A549 (cell line): Measurements from ENCODE around the gene SORCS3. TPM values are rescaled to one million over a fixed set of nuclear protein-coding genes. Genes with fewer than 3 reads are reported as not detected.

Experiments used
- ATAC-seq, 2 experiments: fragments of 200-7000 bp in 1 of 2; fragments of >200 bp in 1 of 2; cut with Nextera tagmentation in 1 of 2; cut with Tn5 transposase in 1 of 2; 3 replicates each; pipeline versions ENCODE4 v1.8.0 to v1.9.1; 2018 to 2020; ENCODE audit warnings: mild to moderate bottlenecking in 1 of 2, moderate library complexity in 1 of 2
- CTCF ChIA-PET: fragments of 300-600 bp; sonication (Branson Sonifier 250); formaldehyde crosslinking; extraction: SDS; loops from one replicate; lab custom pipeline; 2021; ENCODE audit warnings: antibody characterized with exemption, inconsistent platforms; lab: Yijun Ruan, JAX
- POLR2A ChIA-PET: fragments of 350-600 bp; formaldehyde crosslinking; extraction: SDS; loops from one replicate; lab custom pipeline; 2021; ENCODE audit warnings: antibody characterized with exemption, inconsistent platforms; lab: Yijun Ruan, JAX
- DNase-seq, 2 experiments: peaks; one replicate each; pipeline versions ENCODE4 v3.0.0 to v3.0.0-alpha.2; 2011 to 2016; ENCODE audit warnings: low read depth in 1 of 2, low spot score in 1 of 2
- FAIRE-seq: peaks from 2 replicates; lab custom pipeline; 2011; peaks lifted over from hg19 to GRCh38; lab: Jason Lieb, UNC
- H3K27ac ChIP-seq, 2 experiments: fragments of >200 bp; sonication (Bioruptor Twin); formaldehyde crosslinking; 3 replicates each; pipeline ENCODE4 v1.5.1; 2016 to 2017
- H3K4me1 ChIP-seq: fragments of >200 bp; sonication (Bioruptor Twin); formaldehyde crosslinking; 3 replicates; pipeline ENCODE4 v1.6.1; 2016
- H3K4me2 ChIP-seq: fragments of >200 bp; sonication (Bioruptor Twin); formaldehyde crosslinking; 3 replicates; pipeline ENCODE4 v1.6.1; 2016
- H3K4me3 ChIP-seq: fragments of >200 bp; sonication (Bioruptor Twin); formaldehyde crosslinking; 3 replicates; pipeline ENCODE4 v1.5.1; 2016
- H3K9me3 ChIP-seq: fragments of >200 bp; sonication (Bioruptor Twin); formaldehyde crosslinking; 3 replicates; pipeline ENCODE4 v1.6.1; 2016
- BHLHE40 ChIP-seq: IDR thresholded peaks from 2 replicates; pipeline ENCODE4 v1.6.1; 2012; ENCODE audit warnings: low read depth, low read length, inconsistent platforms
- CEBPB ChIP-seq, 2 experiments: fragments of >200 bp in 1 of 2; sonication (Bioruptor Twin) in 1 of 2; formaldehyde crosslinking in 1 of 2; IDR thresholded peaks; 2 replicates each; pipeline ENCODE4 v1.6.1; 2012 to 2016
- CHD2 ChIP-seq: fragments of 150-350 bp; IDR thresholded peaks from 2 replicates; pipeline ENCODE4 v1.6.1; 2014; ENCODE audit warnings: low read length; ENCODE audit not compliant: partially characterized antibody
- CHD4 ChIP-seq: fragments of 200-600 bp; sonication (generic); IDR thresholded peaks from 2 replicates; pipeline ENCODE4 v1.6.1; 2016; ENCODE audit warnings: antibody characterized with exemption, mild to moderate bottlenecking, borderline replicate concordance
- FOXS1 ChIP-seq: fragments of 250-450 bp; sonication (Bioruptor Pico); IDR thresholded peaks from 2 replicates; pipeline ENCODE4 v1.5.0; 2020; ENCODE audit warnings: mild to moderate bottlenecking, moderate library complexity
- HDAC2 ChIP-seq: fragments of 200-600 bp; sonication (generic); IDR thresholded peaks from 2 replicates; pipeline ENCODE4 v1.6.1; 2016
- HOXB13 ChIP-seq: fragments of 250-450 bp; sonication (Bioruptor Pico); IDR thresholded peaks from 2 replicates; pipeline ENCODE4 v1.5.0; 2020; ENCODE audit warnings: low read depth, mild to moderate bottlenecking, moderate library complexity
- HOXB5 ChIP-seq: fragments of 250-450 bp; sonication (Bioruptor Pico); IDR thresholded peaks from 2 replicates; pipeline ENCODE4 v1.5.0; 2020; ENCODE audit warnings: mild to moderate bottlenecking, moderate library complexity
- JUN ChIP-seq, 2 experiments: fragments of >200 bp; sonication (Bioruptor Twin); formaldehyde crosslinking; IDR thresholded peaks; 2 replicates in 1 of 2; 3 replicates in 1 of 2; pipeline ENCODE4 v1.6.1; 2016 to 2017
- KDM5A ChIP-seq: fragments of 200-600 bp; sonication (generic); IDR thresholded peaks from 2 replicates; pipeline ENCODE4 v1.6.1; 2016; ENCODE audit warnings: antibody characterized with exemption, mild to moderate bottlenecking
- MAFK ChIP-seq: fragments of 450-650 bp; IDR thresholded peaks from 2 replicates; pipeline ENCODE4 v1.6.1; 2014; ENCODE audit not compliant: partially characterized antibody
- NFE2L2 ChIP-seq: fragments of 150-350 bp; conservative IDR thresholded peaks from 2 replicates; pipeline ENCODE4 v1.6.1; 2014; ENCODE audit warnings: low read length
- NR3C1 ChIP-seq: fragments of >200 bp; sonication (Bioruptor Twin); formaldehyde crosslinking; IDR thresholded peaks from 3 replicates; pipeline ENCODE4 v1.6.1; 2017
- POLR2A ChIP-seq: IDR thresholded peaks from 2 replicates; pipeline ENCODE4 v1.6.1; 2012; ENCODE audit warnings: mild to moderate bottlenecking, low read length
- RARB ChIP-seq: fragments of 250-450 bp; sonication (Bioruptor Pico); IDR thresholded peaks from 2 replicates; pipeline ENCODE4 v1.8.0; 2021; ENCODE audit warnings: mild to moderate bottlenecking, moderate library complexity
- SMC3 ChIP-seq: fragments of >200 bp; sonication (Bioruptor Twin); formaldehyde crosslinking; IDR thresholded peaks from 3 replicates; pipeline ENCODE4 v1.6.1; 2018; ENCODE audit warnings: inconsistent platforms
- SREBF2 ChIP-seq: fragments of 450-650 bp; IDR thresholded peaks from 2 replicates; pipeline ENCODE4 v1.6.1; 2014; ENCODE audit warnings: mild to moderate bottlenecking, moderate library complexity
- TFCP2L1 ChIP-seq: fragments of 250-450 bp; sonication (Bioruptor Pico); IDR thresholded peaks from 2 replicates; pipeline ENCODE4 v1.5.0; 2021; ENCODE audit warnings: mild to moderate bottlenecking
- ZC3H11A ChIP-seq: fragments of 450-650 bp; IDR thresholded peaks from 2 replicates; pipeline ENCODE4 v1.6.1; 2014; ENCODE audit warnings: antibody characterized with exemption, mild to moderate bottlenecking
- ZFP36 ChIP-seq: fragments of 450-650 bp; IDR thresholded peaks from 2 replicates; pipeline ENCODE4 v1.6.1; 2014; ENCODE audit warnings: borderline replicate concordance; ENCODE audit not compliant: partially characterized antibody
- WGBS: methylation state at CpG from one replicate; pipeline ENCODE4 v1.1.6; 2017; ENCODE audit errors: missing lambda C conversion rate; 5-methylcytosine and 5-hydroxymethylcytosine counted together
- polyA plus RNA-seq, 4 experiments: library from polyadenylated mRNA; depleted of rRNA in 3 of 4; stranded (reverse); fragments of >200 nt; fragmentation: RNase III in 1 of 4; extraction: RNeasy Plus Mini Kit Qiagen cat#74134 plus additional on column Dnase treatment in 1 of 4; gene quantifications; 2 replicates in 3 of 4; 3 replicates in 1 of 4; pipeline ENCODE4 v1.2.3, GENCODE V29; 2011 to 2017
- TF ChIP-seq, protein P1 (sequence below): IDR thresholded peaks from 2 replicates; pipeline ENCODE4 v1.6.1; 2012
- TF ChIP-seq, protein P2 (sequence below): fragments of 450-650 bp; IDR thresholded peaks from 2 replicates; pipeline ENCODE4 v1.6.1; 2014; ENCODE audit warnings: antibody characterized with exemption
- TF ChIP-seq, protein P3 (sequence below): IDR thresholded peaks from 2 replicates; pipeline ENCODE4 v1.6.1; 2012
- TF ChIP-seq, protein P4 (sequence below): fragments of 250-450 bp; sonication (Bioruptor Pico); IDR thresholded peaks from 2 replicates; pipeline ENCODE4 v1.5.0; 2020; ENCODE audit warnings: low read depth, mild to moderate bottlenecking, moderate library complexity
- TF ChIP-seq, protein P5 (sequence below): fragments of >200 bp; sonication (Bioruptor Twin); formaldehyde crosslinking; IDR thresholded peaks from 2 replicates; pipeline ENCODE4 v1.6.1; 2016
- TF ChIP-seq, protein P6 (sequence below): IDR thresholded peaks from 2 replicates; pipeline ENCODE4 v1.6.1; 2012; ENCODE audit warnings: low read depth, borderline replicate concordance

The SORCS3 gene
- polyA plus RNA-seq, 2 of the 4 experiments (the other 2 are of a cell fraction), result not detected

DNA sequence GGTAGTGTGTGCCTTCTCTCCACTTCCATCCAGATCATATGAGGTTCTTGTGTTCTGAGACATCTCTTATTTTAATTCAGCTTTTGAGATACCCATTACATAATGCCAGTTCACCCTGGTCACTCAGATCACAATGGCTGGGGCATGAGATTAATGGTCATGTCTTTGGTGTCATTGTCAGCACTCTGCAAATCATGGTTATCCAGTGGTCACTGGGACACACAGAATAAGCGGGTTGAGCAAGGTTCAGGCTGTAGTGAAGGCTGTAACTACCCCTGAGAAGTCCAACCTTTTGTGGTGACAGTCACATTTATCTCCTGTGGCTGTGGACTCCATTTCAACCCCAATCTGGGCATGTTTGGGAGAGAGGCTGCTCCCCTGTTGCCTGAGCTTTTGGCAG lies 35.8 kb downstream of the SORCS3 start (continued):
- TF ChIP-seq, protein P1, sequence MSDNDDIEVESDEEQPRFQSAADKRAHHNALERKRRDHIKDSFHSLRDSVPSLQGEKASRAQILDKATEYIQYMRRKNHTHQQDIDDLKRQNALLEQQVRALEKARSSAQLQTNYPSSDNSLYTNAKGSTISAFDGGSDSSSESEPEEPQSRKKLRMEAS, result no peak
- no peak for TF ChIP-seq TFCP2L1 (CRISPR knock-in tag)
- TF ChIP-seq, all 56 proteins: peak for 0

DNA sequence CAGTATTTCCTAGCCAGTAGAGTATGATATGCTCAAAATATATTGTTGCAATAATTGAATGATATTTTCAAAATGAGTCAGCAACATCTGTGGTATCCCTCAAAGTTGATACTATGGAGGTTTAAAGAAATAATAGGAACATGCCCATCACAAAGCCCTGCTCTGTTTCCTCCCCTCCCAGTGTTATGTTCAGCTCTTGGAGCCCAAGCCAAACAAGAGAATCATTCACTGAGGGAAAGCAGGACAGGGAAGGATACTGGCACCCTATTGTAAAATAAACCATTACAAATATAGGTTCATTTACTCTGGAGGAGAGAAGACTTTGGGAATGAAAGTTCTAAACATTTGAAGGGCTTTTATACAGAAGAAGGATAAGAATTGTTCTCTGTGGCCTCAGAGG lies 37.6 kb downstream of the SORCS3 start:
- H3K4me3 ChIP-seq, result no peak overlapping the region
- ATAC-seq (no peak), FAIRE-seq (no peak), DNase-seq (no peak)
- POLR2A ChIA-PET, result no interaction called here
- no peaks in the 10 kb centered on the region for H3K9me3 ChIP-seq
- CTCF ChIA-PET, result no interaction called here
- H3K4me2 ChIP-seq, result no peak overlapping the region
- H3K27ac ChIP-seq, result no peak overlapping the region
- H3K4me1 ChIP-seq, result no peaks in the 10 kb centered on the region
- no peak for TF ChIP-seq NFE2L2
- no peak for TF ChIP-seq ZFP36
- no peak for TF ChIP-seq ZC3H11A
- TF ChIP-seq, protein P2, sequence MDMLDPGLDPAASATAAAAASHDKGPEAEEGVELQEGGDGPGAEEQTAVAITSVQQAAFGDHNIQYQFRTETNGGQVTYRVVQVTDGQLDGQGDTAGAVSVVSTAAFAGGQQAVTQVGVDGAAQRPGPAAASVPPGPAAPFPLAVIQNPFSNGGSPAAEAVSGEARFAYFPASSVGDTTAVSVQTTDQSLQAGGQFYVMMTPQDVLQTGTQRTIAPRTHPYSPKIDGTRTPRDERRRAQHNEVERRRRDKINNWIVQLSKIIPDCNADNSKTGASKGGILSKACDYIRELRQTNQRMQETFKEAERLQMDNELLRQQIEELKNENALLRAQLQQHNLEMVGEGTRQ, result no peak
- no peak for TF ChIP-seq CHD4
- TF ChIP-seq SREBF2, result no peak
- no peak for TF ChIP-seq NR3C1
- TF ChIP-seq JUN (IDR thresholded peaks at IDR 0.05), result no peak
- no peak for TF ChIP-seq SMC3
- TF ChIP-seq, protein P3, sequence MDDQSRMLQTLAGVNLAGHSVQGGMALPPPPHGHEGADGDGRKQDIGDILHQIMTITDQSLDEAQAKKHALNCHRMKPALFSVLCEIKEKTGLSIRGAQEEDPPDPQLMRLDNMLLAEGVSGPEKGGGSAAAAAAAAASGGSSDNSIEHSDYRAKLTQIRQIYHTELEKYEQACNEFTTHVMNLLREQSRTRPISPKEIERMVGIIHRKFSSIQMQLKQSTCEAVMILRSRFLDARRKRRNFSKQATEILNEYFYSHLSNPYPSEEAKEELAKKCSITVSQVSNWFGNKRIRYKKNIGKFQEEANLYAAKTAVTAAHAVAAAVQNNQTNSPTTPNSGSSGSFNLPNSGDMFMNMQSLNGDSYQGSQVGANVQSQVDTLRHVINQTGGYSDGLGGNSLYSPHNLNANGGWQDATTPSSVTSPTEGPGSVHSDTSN, result no peak
- TF ChIP-seq POLR2A, result no peak
- TF ChIP-seq KDM5A, result no peak
- TF ChIP-seq FOXS1, result no peak
- TF ChIP-seq CHD2, result no peak
- TF ChIP-seq BHLHE40, result no peak
- TF ChIP-seq, protein P4, sequence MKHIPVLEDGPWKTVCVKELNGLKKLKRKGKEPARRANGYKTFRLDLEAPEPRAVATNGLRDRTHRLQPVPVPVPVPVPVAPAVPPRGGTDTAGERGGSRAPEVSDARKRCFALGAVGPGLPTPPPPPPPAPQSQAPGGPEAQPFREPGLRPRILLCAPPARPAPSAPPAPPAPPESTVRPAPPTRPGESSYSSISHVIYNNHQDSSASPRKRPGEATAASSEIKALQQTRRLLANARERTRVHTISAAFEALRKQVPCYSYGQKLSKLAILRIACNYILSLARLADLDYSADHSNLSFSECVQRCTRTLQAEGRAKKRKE, result no peak
- TF ChIP-seq HOXB13 (CRISPR knock-in tag), result no peak
- TF ChIP-seq, protein P5, sequence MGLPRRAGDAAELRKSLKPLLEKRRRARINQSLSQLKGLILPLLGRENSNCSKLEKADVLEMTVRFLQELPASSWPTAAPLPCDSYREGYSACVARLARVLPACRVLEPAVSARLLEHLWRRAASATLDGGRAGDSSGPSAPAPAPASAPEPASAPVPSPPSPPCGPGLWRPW, result no peak
- TF ChIP-seq CEBPB (IDR thresholded peaks at IDR 0.05), result no peak
- TF ChIP-seq, all 56 proteins: peak for 0

DNA sequence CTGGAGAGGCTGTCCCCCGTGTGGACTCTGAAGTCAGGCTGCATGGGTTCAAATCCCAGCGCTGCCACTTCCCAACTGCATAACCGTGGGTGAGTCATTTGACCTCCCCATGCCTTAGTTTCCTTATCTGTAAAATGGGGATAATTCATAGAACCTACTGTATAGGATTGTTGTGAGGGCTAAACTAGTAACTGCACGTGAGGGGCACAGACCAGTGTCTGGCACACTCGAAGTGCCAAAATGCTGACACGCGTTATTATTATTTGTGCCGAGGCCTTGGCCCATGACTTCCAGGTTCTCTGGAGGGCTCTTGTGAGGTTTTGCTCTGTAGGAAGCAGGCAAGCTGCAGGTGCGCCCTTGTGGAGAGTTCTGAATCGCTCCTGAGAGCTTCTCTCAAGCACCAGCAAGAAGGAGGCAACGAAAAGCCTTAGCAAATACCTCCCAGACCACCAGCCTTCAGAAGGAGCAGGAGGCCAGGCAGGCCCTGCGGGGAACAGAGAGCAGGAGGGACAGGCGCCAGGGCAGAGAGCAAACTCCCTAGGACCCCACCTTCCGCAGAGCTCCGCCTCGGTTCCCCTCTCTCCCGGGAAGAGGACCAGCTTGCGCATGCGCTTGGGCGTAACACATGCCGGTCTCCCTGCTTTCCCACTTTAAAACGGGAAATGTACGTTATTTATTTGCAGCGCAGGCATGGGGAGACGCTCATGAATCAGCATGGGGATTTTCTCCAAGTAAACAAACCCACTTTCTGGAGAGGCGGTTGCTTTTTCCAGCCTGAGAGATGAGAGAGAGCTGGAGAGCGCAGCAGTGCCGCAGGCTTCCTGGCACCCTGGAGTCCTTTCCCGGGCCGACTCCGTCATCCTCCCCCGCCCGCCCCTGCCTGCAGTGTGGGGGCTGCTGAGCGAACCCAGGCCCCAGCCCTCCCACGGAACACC lies 39.6 kb downstream of the SORCS3 start:
- CTCF ChIA-PET, result no interaction called here
- FAIRE-seq, result no peak
- H3K27ac ChIP-seq, result peak overlapping the region; percentile 22 to 49; a peak in 2 of 6 replicates
- peak overlapping the region; percentile 98 for H3K4me2 ChIP-seq
- peak; percentile 66 to 83 for ATAC-seq
- 4% methylated on average over 32 of the region's 35 CpGs for WGBS
- no peaks in the 10 kb centered on the region for H3K9me3 ChIP-seq
- H3K4me1 ChIP-seq, result no peaks in the 10 kb centered on the region
- peak; percentile 24 to 26 for DNase-seq
- POLR2A ChIA-PET, result no interaction called here
- peak overlapping the region; percentile 38 for H3K4me3 ChIP-seq
- TF ChIP-seq MAFK (peak; percentile 67), HDAC2 (no peak), HOXB5 (no peak), RARB (no peak)
- TF ChIP-seq, protein P6, sequence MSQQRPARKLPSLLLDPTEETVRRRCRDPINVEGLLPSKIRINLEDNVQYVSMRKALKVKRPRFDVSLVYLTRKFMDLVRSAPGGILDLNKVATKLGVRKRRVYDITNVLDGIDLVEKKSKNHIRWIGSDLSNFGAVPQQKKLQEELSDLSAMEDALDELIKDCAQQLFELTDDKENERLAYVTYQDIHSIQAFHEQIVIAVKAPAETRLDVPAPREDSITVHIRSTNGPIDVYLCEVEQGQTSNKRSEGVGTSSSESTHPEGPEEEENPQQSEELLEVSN, result peak; percentile 21; the same call in 1 of the 2 replicates
- TF ChIP-seq, protein P4, result no peak
